ENCODE measurements around the gene SMPD4. TPM values are rescaled to one million over a fixed set of nuclear protein-coding genes. Genes with fewer than 3 reads are reported as not detected.
"Not testable (repeated sequence)": the region's sequence is repeated elsewhere in the genome, so short reads cannot be mapped to it uniquely, and the experiment has no call there.

Gene SMPD4
- total RNA-seq, 3 donors from 2014 or later, result 28.0 to 50.1 (median 41.3) TPM

DNA sequence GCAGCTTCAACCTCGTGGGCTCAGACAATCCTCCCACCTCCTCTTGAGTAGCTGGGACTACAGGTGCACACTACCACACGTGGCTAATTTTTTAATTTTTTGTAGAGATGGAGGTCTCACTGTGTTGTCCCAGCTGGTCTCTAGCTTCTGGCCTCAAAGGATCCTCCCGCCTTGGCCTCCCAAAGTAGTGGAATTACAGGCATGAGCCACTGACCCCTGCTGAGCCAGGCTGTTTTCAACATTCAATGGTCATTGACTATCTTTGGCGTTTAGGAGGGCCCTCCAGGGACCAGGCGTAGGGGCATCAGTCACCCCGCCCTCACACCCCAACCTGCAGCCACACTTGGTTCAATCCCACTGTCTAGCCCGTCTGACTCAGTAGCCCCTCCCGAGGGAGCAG is 5.9 kb upstream of the SMPD4 start:
- TF ChIP-seq CTCF (IDR thresholded peaks at IDR 0.05) (no peak), POLR2A (IDR thresholded peaks at IDR 0.05) (no peak), POLR2AphosphoS5 (IDR thresholded peaks at IDR 0.05) (no peak)
- Histone ChIP-seq H3K4me1 (no peaks in the 10 kb centered on the region), H3K9me3 (no peaks in the 10 kb centered on the region), H3K27me3 (no peaks in the 10 kb centered on the region), H3K36me3 (no peaks in the 10 kb centered on the region), H3K27ac (no peak overlapping the region), H3K4me3 (no peak overlapping the region)
- intact Hi-C loops (cut with DNase I; ENCODE audit: low total_unique reads), result loop anchor here (10.0 kb wide), 1 partner anchor 1298 kb away; no protein-coding TSS in a partner anchor
- no peak for DNase-seq (ENCODE audit: low spot score in 2 of 2)

DNA sequence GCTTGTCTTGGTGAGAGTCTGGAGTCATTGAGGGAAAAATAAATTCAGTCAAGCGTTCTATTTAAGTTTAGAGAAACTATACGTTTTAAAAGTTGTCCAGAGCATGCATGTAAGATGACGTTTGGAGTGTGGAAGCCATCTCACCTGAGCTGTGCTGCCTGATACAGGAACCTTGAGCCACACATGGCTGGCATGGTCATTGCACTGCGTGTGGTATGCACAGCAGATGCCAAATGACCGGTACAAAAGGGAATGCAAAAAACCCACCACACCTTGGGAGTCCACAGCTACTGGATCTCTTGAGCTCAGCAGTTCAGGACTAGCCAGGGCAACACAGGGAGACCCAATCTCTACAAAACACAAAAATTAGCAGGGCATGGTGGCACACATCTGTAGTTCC is 5.0 kb upstream of the SMPD4 start:
- H3K27me3 ChIP-seq, result no peaks in the 10 kb centered on the region
- H3K4me3 ChIP-seq, result no peak overlapping the region
- TF ChIP-seq CTCF (IDR thresholded peaks at IDR 0.05) (no peak), POLR2AphosphoS5 (IDR thresholded peaks at IDR 0.05) (no peak), POLR2A (IDR thresholded peaks at IDR 0.05) (no peak)
- H3K9me3 ChIP-seq, result no peaks in the 10 kb centered on the region
- H3K36me3 ChIP-seq, result no peaks in the 10 kb centered on the region
- intact Hi-C loops (cut with DNase I; ENCODE audit: low total_unique reads), result loop anchor here (10.0 kb wide), 1 partner anchor 1298 kb away; no protein-coding TSS in a partner anchor
- H3K27ac ChIP-seq, result no peak overlapping the region
- H3K4me1 ChIP-seq, result no peaks in the 10 kb centered on the region
- no peak for DNase-seq (ENCODE audit: low spot score in 2 of 2)

- H3K27ac ChIP-seq, result no peak overlapping the region
- no peaks in the 10 kb centered on the region for H3K36me3 ChIP-seq
- TF ChIP-seq POLR2A (IDR thresholded peaks at IDR 0.05), result no peak
- TF ChIP-seq CTCF (IDR thresholded peaks at IDR 0.05), result no peak
- no peak for TF ChIP-seq POLR2AphosphoS5 (IDR thresholded peaks at IDR 0.05)
- H3K9me3 ChIP-seq, result no peaks in the 10 kb centered on the region
- H3K4me1 ChIP-seq, result no peaks in the 10 kb centered on the region
- H3K27me3 ChIP-seq, result no peaks in the 10 kb centered on the region
- intact Hi-C loops (cut with DNase I; ENCODE audit: low total_unique reads), result loop anchor here (10.0 kb wide), 1 partner anchor 1299 kb away; no protein-coding TSS in a partner anchor
- H3K4me3 ChIP-seq, result no peak overlapping the region
- no peak for DNase-seq (ENCODE audit: low spot score in 2 of 2)
Observed at GRCh38 chr2:130185896-130186295, 4.5 kb upstream of the SMPD4 start.

DNA sequence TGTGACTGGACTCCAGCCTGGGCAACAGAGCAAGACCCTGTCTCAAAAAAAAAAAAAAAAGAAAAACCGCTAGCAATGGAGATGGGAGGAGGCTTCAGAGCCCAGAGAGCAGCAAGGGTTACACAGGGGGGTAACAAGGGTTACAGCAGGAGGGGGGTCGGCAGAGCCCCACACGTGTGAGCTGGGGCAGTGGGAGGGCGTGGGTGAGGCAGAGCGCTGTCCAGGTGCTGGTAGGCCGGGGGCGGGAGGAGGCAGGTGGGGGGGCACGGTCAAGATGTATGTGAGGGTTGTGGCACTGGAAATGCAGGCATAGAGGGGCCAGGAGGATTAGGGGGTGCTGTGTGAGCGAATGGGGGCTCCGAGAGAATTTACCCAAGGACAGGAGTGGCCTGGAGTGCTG is 4.0 kb upstream of the SMPD4 start:
- H3K27me3 ChIP-seq, result no peaks in the 10 kb centered on the region
- DNase-seq (ENCODE audit: low spot score in 2 of 2), result no peak
- peaks cover 0 to 5% of the 10 kb centered on the region in 2 donors for H3K4me1 ChIP-seq
- no peaks in the 10 kb centered on the region for H3K36me3 ChIP-seq
- no peak for TF ChIP-seq POLR2A (IDR thresholded peaks at IDR 0.05)
- no peaks in the 10 kb centered on the region for H3K9me3 ChIP-seq
- intact Hi-C loops (cut with DNase I; ENCODE audit: low total_unique reads), result loop anchor here (10.0 kb wide), 1 partner anchor 1299 kb away; no protein-coding TSS in a partner anchor
- no peak overlapping the region for H3K4me3 ChIP-seq
- H3K27ac ChIP-seq, result no peak overlapping the region

- TF ChIP-seq POLR2A (IDR thresholded peaks at IDR 0.05) (no peak), POLR2AphosphoS5 (IDR thresholded peaks at IDR 0.05) (no peak), CTCF (IDR thresholded peaks at IDR 0.05) (no peak)
- no peak for DNase-seq (ENCODE audit: low spot score in 2 of 2)
- Histone ChIP-seq H3K9me3 (no peaks in the 10 kb centered on the region), H3K27ac (peak overlapping the region in 1 of 2 donors; percentile 12), H3K4me1 (peaks cover 0 to 7% of the 10 kb centered on the region in 2 donors), H3K4me3 (peak overlapping the region in 2 of 3 donors; percentile 79 to 97), H3K27me3 (no peaks in the 10 kb centered on the region), H3K36me3 (no peaks in the 10 kb centered on the region)
- intact Hi-C loops (cut with DNase I; ENCODE audit: low total_unique reads), result loop anchor here (10.0 kb wide), 1 partner anchor 1301 kb away; no protein-coding TSS in a partner anchor
Observed at GRCh38 chr2:130183512-130184373, 2.3 kb upstream of the SMPD4 start.

DNA sequence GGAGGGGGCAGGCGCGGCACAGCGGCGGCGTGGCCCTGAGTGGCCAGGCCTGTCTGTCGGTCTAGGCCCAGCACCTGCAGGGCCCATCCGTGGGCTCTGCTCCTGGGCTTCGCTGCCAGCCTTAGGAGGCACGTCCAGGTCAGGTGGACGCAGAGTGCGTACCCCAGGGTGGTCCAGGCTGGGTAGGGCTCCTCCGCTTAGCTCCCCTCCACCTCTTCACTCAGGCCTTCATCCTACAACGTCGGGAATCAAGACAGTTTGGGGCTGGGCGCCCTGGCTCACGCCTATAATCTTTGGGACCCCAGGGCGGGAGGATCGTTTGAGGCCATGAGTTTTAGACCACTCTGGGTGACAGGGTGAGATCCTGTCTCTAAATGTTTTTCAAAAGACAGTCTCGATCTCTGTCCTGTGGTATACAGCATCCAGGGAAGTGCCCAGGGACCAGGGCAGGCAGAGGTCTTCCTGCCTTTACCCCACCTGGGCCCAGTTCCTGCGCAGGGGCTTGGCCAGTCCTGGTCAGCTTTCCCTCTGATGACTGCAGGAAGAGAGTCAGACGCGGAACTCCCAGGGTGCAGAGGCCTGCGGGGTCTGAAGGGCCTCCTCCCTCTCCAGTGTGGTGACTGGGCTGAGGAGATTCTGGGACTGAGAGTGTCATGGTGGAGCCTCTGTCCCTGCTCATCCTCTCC is 1.6 kb upstream of the SMPD4 start:
- not testable (repeated sequence) for H3K36me3 ChIP-seq; H3K9me3 ChIP-seq; DNase-seq (ENCODE audit: low spot score in 2 of 2); H3K27me3 ChIP-seq; H3K4me1 ChIP-seq
- intact Hi-C loops (cut with DNase I; ENCODE audit: low total_unique reads), result loop anchor here (10.0 kb wide), 1 partner anchor 1302 kb away; no protein-coding TSS in a partner anchor
- Histone ChIP-seq H3K4me3 (peak overlapping the region; percentile 79 to 97 (median 93)), H3K27ac (peak overlapping the region in 1 of 2 donors; percentile 92)

Data from breast epithelium (tissue), 4 donors.